CD8-positive, alpha-beta memory T cell (primary cell): ENCODE data around the gene MSANTD7. TPM values are rescaled to one million over a fixed set of nuclear protein-coding genes. Genes with fewer than 3 reads are reported as not detected.

Experiments used
- CTCF ChIA-PET: fragments of 350-600 bp; sonication (Branson Sonifier 250); formaldehyde crosslinking; loops from one replicate; lab custom pipeline; 2021; ENCODE audit warnings: antibody characterized with exemption; lab: Charles Lee
- POLR2A ChIA-PET: fragments of 350-600 bp; sonication (Branson Sonifier 250); formaldehyde crosslinking; loops from one replicate; lab custom pipeline; 2021; ENCODE audit warnings: antibody characterized with exemption; lab: Charles Lee
- DNase-seq, 5 donors: peaks; one replicate each; pipeline versions ENCODE4 v3.0.0 to v3.0.0-alpha.2; 2020 to 2022; ENCODE audit warnings: mixed read lengths in 1 of 5
- H3K27ac ChIP-seq: one replicate; pipeline ENCODE4 v1.7.0; 2013; ENCODE audit warnings: low read depth, mild to moderate bottlenecking, low read length, moderate library complexity
- H3K27me3 ChIP-seq: 2 replicates; pipeline ENCODE4 v1.7.0; 2013; ENCODE audit warnings: low read length, mild to moderate bottlenecking; ENCODE audit not compliant: insufficient read depth, poor library complexity, severe bottlenecking
- H3K36me3 ChIP-seq: 2 replicates; pipeline ENCODE4 v1.7.0; 2013; ENCODE audit warnings: mild to moderate bottlenecking, low read length, moderate library complexity; ENCODE audit not compliant: insufficient read depth
- H3K4me1 ChIP-seq: 2 replicates; pipeline ENCODE4 v1.7.0; 2013; ENCODE audit warnings: mild to moderate bottlenecking, low read length, moderate library complexity; ENCODE audit not compliant: insufficient read depth
- H3K4me3 ChIP-seq: 2 replicates; pipeline ENCODE4 v1.7.0; 2013; ENCODE audit warnings: mild to moderate bottlenecking, low read length
- H3K9me3 ChIP-seq: 2 replicates; pipeline ENCODE4 v1.7.0; 2013; ENCODE audit warnings: mild to moderate bottlenecking, low read length
- H3K27ac Mint-ChIP-seq, 8 donors: one replicate each; pipeline ENCODE4 v1.8.0; 2020 to 2021; ENCODE audit warnings: mixed read lengths in 8 of 8, mild to moderate bottlenecking in 6 of 8, inconsistent platforms in 3 of 8, moderate library complexity in 3 of 8
- H3K27me3 Mint-ChIP-seq, 2 donors: one replicate each; pipeline ENCODE4 v1.8.0; 2020 to 2021; ENCODE audit warnings: mixed read lengths in 2 of 2, mild to moderate bottlenecking in 1 of 2, moderate library complexity in 1 of 2
- H3K36me3 Mint-ChIP-seq, 3 donors: one replicate each; pipeline ENCODE4 v1.8.0; 2020 to 2021; ENCODE audit warnings: mixed read lengths in 3 of 3, inconsistent platforms in 1 of 3, mild to moderate bottlenecking in 1 of 3
- H3K4me1 Mint-ChIP-seq, 3 donors: one replicate each; pipeline ENCODE4 v1.8.0; 2020 to 2021; ENCODE audit warnings: mixed read lengths in 3 of 3, inconsistent platforms in 1 of 3, mild to moderate bottlenecking in 1 of 3
- H3K4me3 Mint-ChIP-seq, 7 donors: one replicate each; pipeline ENCODE4 v1.8.0; 2020 to 2021; ENCODE audit warnings: mixed read lengths in 7 of 7, mild to moderate bottlenecking in 6 of 7, moderate library complexity in 4 of 7, inconsistent platforms in 2 of 7
- H3K9me3 Mint-ChIP-seq, 5 donors: one replicate each; pipeline ENCODE4 v1.8.0; 2020 to 2022; ENCODE audit warnings: mixed read lengths in 5 of 5, mild to moderate bottlenecking in 3 of 5, moderate library complexity in 2 of 5, inconsistent platforms in 1 of 5
- polyA plus RNA-seq: library from polyadenylated mRNA; unstranded; fragments of 300-500 nt; fragmentation: Illumina TruSeq; gene quantifications from one replicate; pipeline ENCODE4 v1.2.3, GENCODE V29; 2021
- total RNA-seq, 2 experiments: library from RNA; stranded (reverse); gene quantifications; one replicate each; pipeline ENCODE4 v1.2.3, GENCODE V29; 2021

MSANTD7 gene
- total and polyA plus RNA-seq, 3 experiments from 2014 or later = 8.7 to 30.4 (median 28.5) TPM

GRCh38 chr10:14879124-14879927, 41.2 kb downstream of the MSANTD7 start:
- no peaks in the 10 kb centered on the region for H3K9me3 ChIP-seq
- H3K4me3 ChIP-seq = peak overlapping the region; percentile 75
- H3K27me3 ChIP-seq = no peaks in the 10 kb centered on the region
- no peaks in the 10 kb centered on the region for H3K36me3 ChIP-seq
- Mint-ChIP-seq H3K27ac (peak overlapping the region in 7 of 8 donors; percentile 67 to 98 (median 88)), H3K4me3 (peak overlapping the region; percentile 89 to 93 (median 91)), H3K9me3 (no peaks in the 10 kb centered on the region), H3K36me3 (peaks cover 0 to 10% (median 1%) of the 10 kb centered on the region in 3 donors), H3K27me3 (peaks cover 0 to 3% of the 10 kb centered on the region in 2 donors), H3K4me1 (peaks cover 32 to 42% (median 33%) of the 10 kb centered on the region in 3 donors)
- DNase-seq = peak; percentile 10 to 61 (median 46)
- CTCF ChIA-PET = interaction anchor here (0.8 to 2.0 kb wide), 5 partner anchors 41 to 683 kb away, joined by 3 to 13 read pairs (median 3); partner anchors contain the start of genes CDNF, HSPA14, MEIG1 and MSANTD7
- peaks cover 21% of the 10 kb centered on the region for H3K4me1 ChIP-seq
- peak overlapping the region; percentile 79 for H3K27ac ChIP-seq
- POLR2A ChIA-PET = interaction anchor here (0.8 to 2.6 kb wide), 5 partner anchors 42 to 336 kb away, joined by 3 to 35 read pairs (median 8); partner anchors contain the start of genes CDNF, DCLRE1C, HSPA14 and MEIG1

DNA sequence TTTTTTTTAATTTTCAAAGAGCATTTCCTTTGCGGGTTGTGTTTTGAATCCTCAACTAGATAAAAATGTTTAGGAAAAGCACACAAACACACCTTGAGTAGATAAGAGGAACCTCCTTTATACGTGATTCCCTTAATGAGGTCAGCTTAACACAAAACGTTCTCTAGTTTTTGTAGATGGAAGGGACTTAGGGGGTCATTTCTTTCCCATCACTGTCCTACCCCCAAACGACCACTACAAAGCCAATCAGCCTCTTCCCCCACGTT, 41.8 kb downstream of the MSANTD7 start:
- H3K4me1 Mint-ChIP-seq = peaks cover 32 to 42% (median 33%) of the 10 kb centered on the region in 3 donors
- H3K9me3 Mint-ChIP-seq = no peaks in the 10 kb centered on the region
- no peaks in the 10 kb centered on the region for H3K9me3 ChIP-seq
- peaks cover 0 to 10% (median 1%) of the 10 kb centered on the region in 3 donors for H3K36me3 Mint-ChIP-seq
- no peaks in the 10 kb centered on the region for H3K27me3 ChIP-seq
- CTCF ChIA-PET = interaction anchor here (0.8 to 1.2 kb wide), 2 partner anchors 71 to 79 kb away, joined by 3 read pairs; partner anchors contain the start of gene MEIG1
- no peaks in the 10 kb centered on the region for H3K36me3 ChIP-seq
- peaks cover 0 to 3% of the 10 kb centered on the region in 2 donors for H3K27me3 Mint-ChIP-seq
- H3K4me1 ChIP-seq = peaks cover 21% of the 10 kb centered on the region
- H3K4me3 Mint-ChIP-seq = peak overlapping the region; percentile 89 to 93 (median 91)
- POLR2A ChIA-PET = no interaction called here
- no peak overlapping the region for H3K27ac ChIP-seq
- peak overlapping the region; percentile 75 for H3K4me3 ChIP-seq
- H3K27ac Mint-ChIP-seq = peak overlapping the region in 7 of 8 donors; percentile 45 to 98 (median 88)
- DNase-seq = no peak

DNA sequence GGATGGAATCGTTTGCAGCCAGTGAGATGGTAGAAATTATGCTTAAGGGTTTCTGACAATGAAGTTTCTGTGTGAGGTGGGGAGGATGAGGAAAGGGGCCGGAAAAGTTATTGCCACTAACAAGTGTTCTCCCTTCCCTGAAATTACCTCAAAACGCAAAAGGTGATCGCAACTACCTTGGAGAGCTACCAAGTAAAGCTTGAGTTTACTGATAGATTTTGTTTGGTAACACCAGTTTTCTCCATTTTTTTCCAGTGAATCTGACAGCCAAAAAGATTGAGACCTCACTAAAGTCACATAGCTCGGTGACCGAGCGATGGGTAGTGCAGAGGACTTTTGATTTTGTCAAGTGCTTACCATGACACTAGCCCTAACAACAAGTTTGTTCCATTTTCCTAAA, 42.1 kb downstream of the MSANTD7 start:
- H3K27ac Mint-ChIP-seq = peak overlapping the region in 7 of 8 donors; percentile 45 to 98 (median 88)
- H3K4me3 Mint-ChIP-seq = peak overlapping the region; percentile 89 to 93 (median 91)
- H3K36me3 Mint-ChIP-seq = peaks cover 0 to 10% (median 1%) of the 10 kb centered on the region in 3 donors
- peaks cover 21% of the 10 kb centered on the region for H3K4me1 ChIP-seq
- peak in 1 of 5 donors; percentile 7 for DNase-seq
- peaks cover 0 to 3% of the 10 kb centered on the region in 2 donors for H3K27me3 Mint-ChIP-seq
- H3K36me3 ChIP-seq = no peaks in the 10 kb centered on the region
- ChIA-PET POLR2A (no interaction called here), CTCF (no interaction called here)
- H3K4me3 ChIP-seq = no peak overlapping the region
- H3K9me3 Mint-ChIP-seq = no peaks in the 10 kb centered on the region
- no peaks in the 10 kb centered on the region for H3K9me3 ChIP-seq
- H3K4me1 Mint-ChIP-seq = peaks cover 32 to 42% (median 33%) of the 10 kb centered on the region in 3 donors
- H3K27me3 ChIP-seq = no peaks in the 10 kb centered on the region
- H3K27ac ChIP-seq = no peak overlapping the region

GRCh38 chr10:14884082-14884481, 46.0 kb downstream of the MSANTD7 start:
- DNase-seq = no peak
- Histone ChIP-seq H3K4me3 (no peak overlapping the region), H3K9me3 (no peaks in the 10 kb centered on the region), H3K27me3 (no peaks in the 10 kb centered on the region), H3K27ac (no peak overlapping the region), H3K36me3 (no peaks in the 10 kb centered on the region), H3K4me1 (peaks cover 9% of the 10 kb centered on the region)
- CTCF ChIA-PET = no interaction called here
- H3K4me3 Mint-ChIP-seq = no peak overlapping the region
- H3K4me1 Mint-ChIP-seq = peaks cover 15 to 19% (median 16%) of the 10 kb centered on the region in 3 donors
- peaks cover 0 to 5% (median 1%) of the 10 kb centered on the region in 3 donors for H3K36me3 Mint-ChIP-seq
- peaks cover 0 to 3% of the 10 kb centered on the region in 2 donors for H3K27me3 Mint-ChIP-seq
- H3K27ac Mint-ChIP-seq = no peak overlapping the region
- no peaks in the 10 kb centered on the region for H3K9me3 Mint-ChIP-seq
- POLR2A ChIA-PET = interaction anchor here (0.6 kb wide), 1 partner anchor 303 kb away, joined by 4 read pairs; no protein-coding TSS in a partner anchor

Other genes starting within 250 kb of the MSANTD7 start
- gene FAM107B, start 63.4 kb upstream of the MSANTD7 start, total RNA-seq = 100 to 1,000 TPM; 138 to 143 TPM
- gene FAM107B, start 63.4 kb upstream of the MSANTD7 start, polyA plus RNA-seq = 316 TPM
- gene CDNF, start 269 bp upstream of the MSANTD7 start, total RNA-seq = 1 to 10 TPM in 1 of 2 experiments, under 1 TPM in 1; 0.96 to 1.2 TPM
- 0.47 TPM for gene CDNF, start 269 bp upstream of the MSANTD7 start, polyA plus RNA-seq
- 10 to 100 TPM; 43.3 to 45.5 TPM for gene HSPA14, start within 50 bp of the MSANTD7 start, total RNA-seq
- 20.0 TPM for gene HSPA14, start within 50 bp of the MSANTD7 start, polyA plus RNA-seq
- 10 to 100 TPM; 30.8 to 35.8 TPM for gene SUV39H2, start 40.6 kb downstream of the MSANTD7 start, total RNA-seq
- gene SUV39H2, start 40.6 kb downstream of the MSANTD7 start, polyA plus RNA-seq = 3.4 TPM
- gene DCLRE1C, start 115.8 kb downstream of the MSANTD7 start, total RNA-seq = 10 to 100 TPM; 11.3 to 12.5 TPM
- gene DCLRE1C, start 115.8 kb downstream of the MSANTD7 start, polyA plus RNA-seq = 28.4 TPM
- 1 to 10 TPM in 1 of 2 experiments, under 1 TPM in 1; 0.91 to 1.2 TPM for gene MEIG1, start 121.1 kb downstream of the MSANTD7 start, total RNA-seq
- gene MEIG1, start 121.1 kb downstream of the MSANTD7 start, polyA plus RNA-seq = 0.67 TPM
- not detected for gene OLAH, start 205.6 kb downstream of the MSANTD7 start, total RNA-seq
- not detected for gene OLAH, start 205.6 kb downstream of the MSANTD7 start, polyA plus RNA-seq